Cardiac ventricle fibroblast (primary cell): ENCODE results near the gene CBFA2T2. TPM values are rescaled to one million over a fixed set of nuclear protein-coding genes. Genes with fewer than 3 reads are reported as not detected.

Experiments used
- total RNA-seq: library from RNA; depleted of rRNA; stranded (reverse); fragments of >200 nt; gene quantifications from 2 replicates; pipeline ENCODE4 v1.2.3, GENCODE V29; 2015

CBFA2T2 gene
- total RNA-seq: 7.4 and 8.9 TPM in 2 replicates

GRCh38 chr20:33490023-33490933 is at the start of gene CBFA2T2:
Gene CBFA2T2, plus strand, starts transcription at chr20:33490096. Its CDS starts 172 bp downstream, at chr20:33490268.

GRCh38 chr20:33443512-33444239 is 46.2 kb upstream of the CBFA2T2 start, which contains the start of gene SNTA1:
Gene SNTA1, minus strand, starts transcription at chr20:33443763. Its CDS starts 143 bp downstream, at chr20:33443620.

GRCh38 chr20:33662172-33662571 is 172.3 kb downstream of the CBFA2T2 start, which contains the start of gene C20orf144:
Gene C20orf144, plus strand, starts transcription at chr20:33662327. Its CDS starts 19 bp downstream, at chr20:33662346.

GRCh38 chr20:33666293-33667244 is 176.7 kb downstream of the CBFA2T2 start, which contains the start of gene ACTL10:
Gene ACTL10, plus strand, starts transcription at chr20:33666943. Its CDS starts 555 bp downstream, at chr20:33667498.

GRCh38 chr20:33674294-33675135 is 184.6 kb downstream of the CBFA2T2 start, which contains the start of gene NECAB3:
Gene NECAB3, minus strand, starts transcription at chr20:33674428. Its CDS starts 76 bp downstream, at chr20:33674352.

GRCh38 chr20:33686100-33686983 is 196.4 kb downstream of the CBFA2T2 start, which contains the start of gene E2F1:
Gene E2F1, minus strand, starts transcription at chr20:33686385. Its CDS starts 121 bp downstream, at chr20:33686264.

Other genes with a start within 250 kb of the CBFA2T2 start
- gene BPIFB1, start 206.9 kb upstream of the CBFA2T2 start, total RNA-seq: 0.50 TPM in 1 of 2 replicates, not detected in the other
- 10.3 and 13.9 TPM in 2 replicates for gene CDK5RAP1, start 88.6 kb upstream of the CBFA2T2 start, total RNA-seq
- gene SNTA1, start 46.3 kb upstream of the CBFA2T2 start, total RNA-seq: 13.8 and 15.4 TPM in 2 replicates
- gene C20orf144, start 172.2 kb downstream of the CBFA2T2 start, total RNA-seq: not detected in 2 replicates
- gene ACTL10, start 176.8 kb downstream of the CBFA2T2 start, total RNA-seq: 2.1 and 2.2 TPM in 2 replicates
- gene NECAB3, start 184.3 kb downstream of the CBFA2T2 start, total RNA-seq: 27.5 and 29.7 TPM in 2 replicates
- gene E2F1, start 196.3 kb downstream of the CBFA2T2 start, total RNA-seq: 1.3 and 2.6 TPM in 2 replicates
- 4.5 and 8.8 TPM in 2 replicates for gene PXMP4, start 230.2 kb downstream of the CBFA2T2 start, total RNA-seq
- 1.4 TPM in 2 replicates for gene ZNF341, start 241.9 kb downstream of the CBFA2T2 start, total RNA-seq